Loucy (cell line): ENCODE data around the gene SORCS2.

ENCODE experiments used
- EZH2phosphoT487 ChIP-seq: fragments of 200-600 bp; IDR thresholded peaks from 2 replicates; pipeline ENCODE4 v1.6.1; 2018; ENCODE audit warnings: antibody characterized with exemption, mild to moderate bottlenecking, moderate library complexity, borderline replicate concordance
- TF ChIP-seq, protein P1 (sequence below): fragments of 200-600 bp; sonication (generic); conservative IDR thresholded peaks from 2 replicates; pipeline ENCODE4 v1.5.1; 2014; ENCODE audit warnings: mild to moderate bottlenecking, antibody characterized with exemption, low read length

DNA sequence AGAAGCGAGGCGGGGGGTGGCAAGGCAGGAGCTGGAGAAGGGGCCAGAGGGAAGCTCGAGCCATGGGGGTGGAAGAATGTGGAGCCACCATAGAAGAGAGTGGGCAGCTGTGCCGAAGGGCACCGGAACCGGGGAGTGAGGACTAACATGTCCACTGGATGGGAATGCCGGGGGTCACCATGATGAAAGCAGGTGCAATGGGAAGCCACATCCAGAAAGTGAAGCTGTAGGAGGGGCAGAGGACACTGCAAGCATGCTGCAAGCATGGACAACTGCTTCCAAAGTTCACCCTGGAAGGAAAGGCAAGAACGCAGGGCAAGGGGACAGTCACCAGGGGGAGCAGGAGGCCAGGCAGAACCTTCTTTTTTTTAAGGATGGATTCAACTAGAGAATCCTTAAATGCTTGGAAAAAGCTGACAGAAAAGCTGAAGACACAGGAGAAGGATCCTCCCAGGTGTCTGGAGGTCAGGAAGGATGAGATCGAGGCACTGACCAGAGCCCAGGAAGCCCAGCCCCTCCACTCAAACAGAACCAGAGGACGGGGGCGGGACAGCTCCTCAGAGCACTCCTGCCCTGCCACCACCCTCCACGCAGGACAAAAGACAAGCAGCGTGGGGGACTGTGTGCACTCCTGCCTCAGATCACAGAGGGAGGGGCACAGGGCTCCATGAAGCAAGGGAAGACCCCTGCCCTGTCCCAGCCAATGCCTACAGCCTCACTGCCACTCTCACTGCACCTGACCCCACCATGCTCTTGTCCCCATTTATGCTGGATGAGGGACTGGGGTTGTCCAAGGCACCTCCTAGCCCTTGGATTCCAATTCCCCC is 578.1 kb downstream of the SORCS2 start:
- TF ChIP-seq, protein P1, sequence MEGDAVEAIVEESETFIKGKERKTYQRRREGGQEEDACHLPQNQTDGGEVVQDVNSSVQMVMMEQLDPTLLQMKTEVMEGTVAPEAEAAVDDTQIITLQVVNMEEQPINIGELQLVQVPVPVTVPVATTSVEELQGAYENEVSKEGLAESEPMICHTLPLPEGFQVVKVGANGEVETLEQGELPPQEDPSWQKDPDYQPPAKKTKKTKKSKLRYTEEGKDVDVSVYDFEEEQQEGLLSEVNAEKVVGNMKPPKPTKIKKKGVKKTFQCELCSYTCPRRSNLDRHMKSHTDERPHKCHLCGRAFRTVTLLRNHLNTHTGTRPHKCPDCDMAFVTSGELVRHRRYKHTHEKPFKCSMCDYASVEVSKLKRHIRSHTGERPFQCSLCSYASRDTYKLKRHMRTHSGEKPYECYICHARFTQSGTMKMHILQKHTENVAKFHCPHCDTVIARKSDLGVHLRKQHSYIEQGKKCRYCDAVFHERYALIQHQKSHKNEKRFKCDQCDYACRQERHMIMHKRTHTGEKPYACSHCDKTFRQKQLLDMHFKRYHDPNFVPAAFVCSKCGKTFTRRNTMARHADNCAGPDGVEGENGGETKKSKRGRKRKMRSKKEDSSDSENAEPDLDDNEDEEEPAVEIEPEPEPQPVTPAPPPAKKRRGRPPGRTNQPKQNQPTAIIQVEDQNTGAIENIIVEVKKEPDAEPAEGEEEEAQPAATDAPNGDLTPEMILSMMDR = no peak; the same call in 1 of the 2 replicates
- no peak for TF ChIP-seq EZH2phosphoT487
